Small intestine (tissue), 7 donors: ENCODE results near the gene STARD10. TPM values are rescaled to one million over a fixed set of nuclear protein-coding genes. Genes with fewer than 3 reads are reported as not detected.
"Not testable (repeated sequence)": the region's sequence is repeated elsewhere in the genome, so short reads cannot be mapped to it uniquely, and the experiment has no call there.

Experiments
- DNase-seq, 2 donors: peaks; one replicate each; pipeline versions ENCODE4 v3.0.0 to v3.0.0-alpha.2; 2013
- FAIRE-seq: peaks from 2 replicates; lab custom pipeline; 2012; peaks lifted over from hg19 to GRCh38; lab: Jason Lieb, UNC
- H3K27ac ChIP-seq, 3 donors: one replicate each; pipeline ENCODE4 v1.5.1; 2013; ENCODE audit warnings: low read length in 2 of 3, mild to moderate bottlenecking in 2 of 3, control low read depth in 1 of 3, inconsistent platforms in 1 of 3, low read depth in 1 of 3, moderate library complexity in 1 of 3
- H3K27me3 ChIP-seq, 3 donors: one replicate each; pipeline ENCODE4 v1.6.1; 2013; ENCODE audit warnings: low read length in 3 of 3, inconsistent platforms in 1 of 3; ENCODE audit not compliant: control insufficient read depth in 3 of 3, insufficient read depth in 3 of 3
- H3K36me3 ChIP-seq, 3 donors: one replicate each; pipeline ENCODE4 v1.6.1; 2013; ENCODE audit warnings: low read length in 3 of 3, inconsistent platforms in 1 of 3, low read depth in 1 of 3, mild to moderate bottlenecking in 1 of 3, moderate library complexity in 1 of 3; ENCODE audit not compliant: control insufficient read depth in 3 of 3, insufficient read depth in 2 of 3
- H3K4me1 ChIP-seq, 3 donors: one replicate each; pipeline ENCODE4 v1.6.1; 2013; ENCODE audit warnings: low read length in 2 of 3, inconsistent platforms in 1 of 3, low read depth in 1 of 3, mild to moderate bottlenecking in 1 of 3, moderate library complexity in 1 of 3; ENCODE audit not compliant: control insufficient read depth in 3 of 3, insufficient read depth in 2 of 3
- H3K4me3 ChIP-seq, 3 donors: one replicate each; pipeline ENCODE4 v1.5.1; 2013; ENCODE audit warnings: low read length in 3 of 3, control low read depth in 1 of 3, inconsistent platforms in 1 of 3, low read depth in 1 of 3, mild to moderate bottlenecking in 1 of 3, moderate library complexity in 1 of 3
- H3K9me3 ChIP-seq, 2 donors: one replicate each; pipeline ENCODE4 v1.6.1; 2013; ENCODE audit warnings: low read depth in 1 of 2, low read length in 1 of 2; ENCODE audit not compliant: control insufficient read depth in 2 of 2, insufficient read depth in 1 of 2
- WGBS, 3 donors: extraction: QIAGEN DNeasy Blood & Tissue Kit; methylation state at CpG; one replicate each; pipeline ENCODE4 v1.1.7; 2013; 5-methylcytosine and 5-hydroxymethylcytosine counted together
- polyA plus RNA-seq, 4 donors: library from polyadenylated mRNA; stranded (reverse) in 3 of 4; unstranded in 1 of 4; fragments of 200-250 nt in 3 of 4; fragments of 120-200 nt in 1 of 4; gene quantifications; one replicate each; pipeline versions ENCODE4 v1.2.1 to v1.2.3, GENCODE V29; 2013
- donor health status: healthy with polysubstance abuse.
- donor health status: control.
- donor health status: control.
- donor health status: Bipolar disorder and iron deficiency.
- donor health status: healthy.

The STARD10 gene
- polyA plus RNA-seq, 4 donors: 169 to 473 (median 284) TPM

DNA sequence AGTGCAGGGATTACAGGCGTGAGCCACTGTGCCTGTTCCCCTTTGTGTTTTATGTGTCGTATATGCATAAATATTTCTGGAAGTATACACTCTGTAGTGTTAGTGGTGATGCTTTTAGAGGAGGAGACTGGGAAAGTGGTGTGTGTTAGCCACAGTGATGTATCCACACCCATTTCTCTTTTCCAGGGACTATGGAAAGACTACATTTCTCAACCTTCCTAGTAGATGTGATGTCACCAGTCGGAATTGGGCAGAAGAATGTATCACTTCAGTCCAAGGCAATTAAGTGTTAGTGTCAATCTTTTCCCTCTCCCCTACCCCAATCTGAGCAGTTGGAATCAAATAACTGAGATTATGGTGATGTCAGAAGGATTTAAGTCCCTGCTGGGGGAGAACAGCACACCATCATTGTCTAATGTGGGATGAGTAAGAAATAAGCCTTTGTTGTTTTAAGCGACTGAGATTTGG lies 14.5 kb upstream of the STARD10 start:
- FAIRE-seq (no peak), DNase-seq (no peak)
- Histone ChIP-seq H3K9me3 (no peaks in the 10 kb centered on the region), H3K27ac (peak overlapping the region in 1 of 3 donors; percentile 33), H3K4me1 (peaks cover 0 to 10% (median 6%) of the 10 kb centered on the region in 3 donors), H3K36me3 (peaks cover 0 to 17% (median 0%) of the 10 kb centered on the region in 3 donors), H3K27me3 (no peaks in the 10 kb centered on the region), H3K4me3 (no peak overlapping the region)
- 88 to 98% (median 93%) methylated on average over 4 of the region's 4 CpGs for WGBS, 3 donors

- WGBS, 3 donors: 69 to 75% (median 74%) methylated on average over 2 of the region's 2 CpGs
- Histone ChIP-seq H3K27me3 (no peaks in the 10 kb centered on the region), H3K9me3 (no peaks in the 10 kb centered on the region), H3K27ac (peak overlapping the region in 1 of 3 donors; percentile 54), H3K4me3 (no peak overlapping the region), H3K4me1 (peaks cover 0 to 5% (median 4%) of the 10 kb centered on the region in 3 donors), H3K36me3 (peaks cover 0 to 17% (median 0%) of the 10 kb centered on the region in 3 donors)
- DNase-seq (no peak), FAIRE-seq (no peak)
Measured at GRCh38 chr11:72807792-72808191, 13.9 kb upstream of the STARD10 start.

- Histone ChIP-seq H3K4me3 (no peak overlapping the region), H3K27ac (peak overlapping the region in 1 of 3 donors; percentile 16), H3K9me3 (no peaks in the 10 kb centered on the region), H3K27me3 (no peaks in the 10 kb centered on the region), H3K4me1 (peaks cover 0 to 2% (median 0%) of the 10 kb centered on the region in 3 donors), H3K36me3 (peaks cover 0 to 17% (median 0%) of the 10 kb centered on the region in 3 donors)
- 76 to 88% (median 80%) methylated on average over 5 of the region's 5 CpGs for WGBS, 3 donors
- DNase-seq (no peak), FAIRE-seq (no peak)
Measured at GRCh38 chr11:72807021-72807693, 13.3 kb upstream of the STARD10 start.

DNA sequence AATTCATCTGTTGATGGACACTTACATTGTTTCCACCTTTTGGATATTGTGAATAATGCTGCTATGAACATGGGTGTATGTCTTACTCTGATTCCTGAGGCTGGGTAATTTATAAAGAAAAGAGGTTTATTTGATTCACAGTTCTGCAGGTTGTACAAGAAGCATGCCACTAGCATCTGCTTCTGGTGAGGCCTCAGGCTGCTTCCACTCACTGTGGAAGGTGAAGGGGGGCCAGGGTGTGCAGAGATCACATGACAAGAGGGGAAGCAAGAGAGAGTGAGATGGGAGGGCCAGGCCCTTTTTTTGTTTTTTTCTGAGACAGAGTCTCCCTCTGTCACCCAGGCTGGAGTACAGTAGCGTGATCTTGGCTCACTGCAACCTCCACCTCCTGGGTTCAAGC lies 12.5 kb upstream of the STARD10 start:
- DNase-seq, H3K9me3 ChIP-seq, H3K27ac ChIP-seq, H3K27me3 ChIP-seq, H3K4me3 ChIP-seq, H3K4me1 ChIP-seq, FAIRE-seq: not testable (repeated sequence)
- H3K36me3 ChIP-seq: peaks cover 0 to 13% (median 0%) of the 10 kb centered on the region in 3 donors
- 100% methylated on average over 1 of the region's 1 CpG; no CpG with 5 or more reads in 1 of the 3 donors for WGBS, 3 donors

GRCh38 chr11:72805216-72805615 lies 11.4 kb upstream of the STARD10 start:
- FAIRE-seq: no peak
- Histone ChIP-seq H3K4me1 (no peaks in the 10 kb centered on the region), H3K27me3 (no peaks in the 10 kb centered on the region), H3K9me3 (no peaks in the 10 kb centered on the region), H3K36me3 (peaks cover 0 to 13% (median 0%) of the 10 kb centered on the region in 3 donors), H3K4me3 (no peak overlapping the region), H3K27ac (no peak overlapping the region)
- WGBS, 3 donors: 79 to 86% (median 84%) methylated on average over 6 of the region's 6 CpGs
- DNase-seq: no peak

DNA sequence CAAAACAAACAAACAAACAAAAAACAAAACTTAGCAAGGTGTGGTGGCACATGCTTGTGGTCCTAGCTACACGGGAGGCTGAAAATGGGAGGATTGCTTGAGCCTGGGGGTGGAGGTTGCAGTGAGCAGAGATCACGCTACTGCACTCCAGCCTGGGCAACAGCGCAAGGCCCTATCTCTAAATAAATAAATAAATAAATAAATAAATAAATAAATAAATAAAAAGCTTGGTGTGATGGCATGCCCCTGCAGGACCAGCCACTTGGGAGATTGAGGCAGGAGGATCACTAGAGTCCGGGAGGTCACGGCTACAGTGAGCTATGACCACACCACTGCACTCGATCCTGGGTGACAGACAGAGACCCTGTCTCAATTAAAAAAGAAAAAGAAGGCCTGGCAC lies 9.0 kb upstream of the STARD10 start:
- no peak for FAIRE-seq
- H3K4me1 ChIP-seq: no peaks in the 10 kb centered on the region
- no peak overlapping the region for H3K4me3 ChIP-seq
- no peaks in the 10 kb centered on the region for H3K36me3 ChIP-seq
- no peak overlapping the region for H3K27ac ChIP-seq
- 92 to 95% (median 93%) methylated on average over 6 of the region's 6 CpGs for WGBS, 3 donors
- DNase-seq: no peak
- H3K27me3 ChIP-seq: no peaks in the 10 kb centered on the region
- no peaks in the 10 kb centered on the region for H3K9me3 ChIP-seq

GRCh38 chr11:72799441-72799840 lies 5.6 kb upstream of the STARD10 start:
- Histone ChIP-seq H3K4me3 (no peak overlapping the region), H3K36me3 (no peaks in the 10 kb centered on the region), H3K27me3 (no peaks in the 10 kb centered on the region), H3K9me3 (no peaks in the 10 kb centered on the region), H3K4me1 (peaks cover 0 to 2% (median 0%) of the 10 kb centered on the region in 3 donors), H3K27ac (no peak overlapping the region)
- 67 to 78% (median 75%) methylated on average over 4 of the region's 4 CpGs for WGBS, 3 donors
- DNase-seq (no peak), FAIRE-seq (no peak)

- Histone ChIP-seq H3K27ac (no peak overlapping the region), H3K4me3 (no peak overlapping the region), H3K9me3 (no peaks in the 10 kb centered on the region), H3K4me1 (peaks cover 0 to 7% (median 0%) of the 10 kb centered on the region in 3 donors), H3K36me3 (no peaks in the 10 kb centered on the region), H3K27me3 (no peaks in the 10 kb centered on the region)
- DNase-seq (no peak), FAIRE-seq (no peak)
- WGBS, 3 donors: 78 to 86% (median 79%) methylated on average over 4 of the region's 4 CpGs
Measured at GRCh38 chr11:72798361-72798760, 4.5 kb upstream of the STARD10 start.
